GM23338 (cell line): Measurements from ENCODE around the gene TCP11L2.

Experiments
- CREB1 ChIP-seq: fragments of 250-450 bp; sonication (Bioruptor Pico); IDR thresholded peaks from 2 replicates; pipeline ENCODE4 v1.5.0; 2020; ENCODE audit warnings: low read depth, mild to moderate bottlenecking, moderate library complexity
- CTCF ChIP-seq, 2 experiments: fragments of 200-600 bp in 1 of 2; sonication (generic) in 1 of 2; conservative IDR thresholded peaks; 2 replicates each; pipeline versions ENCODE4 v1.5.1 to v1.6.1; 2016 to 2017; ENCODE audit warnings: antibody characterized with exemption in 2 of 2, low read depth in 2 of 2, mild to moderate bottlenecking in 2 of 2, moderate library complexity in 1 of 2
- EZH2 ChIP-seq: fragments of 200-600 bp; sonication (generic); IDR thresholded peaks from one replicate; pipeline ENCODE4 v1.8.0; 2017; ENCODE audit warnings: antibody characterized with exemption, mild to moderate bottlenecking, low read depth; ENCODE audit not compliant: unreplicated experiment

- TF ChIP-seq CTCF (conservative IDR thresholded peaks at IDR 0.05; ENCODE audit: low read depth in 2 of 2) (no peak), EZH2 (no peak), CREB1 (no peak)
These were observed 18.0 kb upstream of the TCP11L2 start for GRCh38 chr12:106284358-106285105.
